Neuronal stem cell (in vitro differentiated cells): Measurements from ENCODE around the gene MT1A.

Experiments
- DNase-seq: peaks from one replicate; pipeline ENCODE4 v3.0.0-alpha.2; 2013; ENCODE audit warnings: low spot score
- H2AFZ ChIP-seq: one replicate; pipeline ENCODE4 v1.6.1; 2013; ENCODE audit warnings: mild to moderate bottlenecking, low read length, inconsistent platforms
- H2AK5ac ChIP-seq: 2 replicates; pipeline ENCODE4 v1.6.1; 2013; ENCODE audit warnings: low read depth, mild to moderate bottlenecking, inconsistent platforms, low read length, moderate library complexity, mixed read lengths
- H2BK120ac ChIP-seq: 2 replicates; pipeline ENCODE4 v1.6.1; 2013; ENCODE audit warnings: low read depth, mild to moderate bottlenecking, inconsistent platforms, low read length, moderate library complexity, mixed read lengths
- H2BK12ac ChIP-seq: one replicate; pipeline ENCODE4 v1.6.1; 2013; ENCODE audit warnings: low read length, inconsistent platforms
- H2BK15ac ChIP-seq: 2 replicates; pipeline ENCODE4 v1.6.1; 2013; ENCODE audit warnings: mild to moderate bottlenecking, low read length, inconsistent platforms, mixed read lengths
- H2BK5ac ChIP-seq: one replicate; pipeline ENCODE4 v1.6.1; 2013; ENCODE audit warnings: inconsistent platforms, mild to moderate bottlenecking, low read length, moderate library complexity
- H3K14ac ChIP-seq: one replicate; pipeline ENCODE4 v1.6.1; 2013; ENCODE audit warnings: low read length, inconsistent platforms
- H3K18ac ChIP-seq: 2 replicates; pipeline ENCODE4 v1.6.1; 2013; ENCODE audit warnings: low read length, inconsistent platforms
- H3K23ac ChIP-seq: 2 replicates; pipeline ENCODE4 v1.6.1; 2013; ENCODE audit warnings: low read depth, mild to moderate bottlenecking, mixed read lengths, low read length, inconsistent platforms; ENCODE audit not compliant: poor library complexity
- H3K27ac ChIP-seq: replicated peaks from 3 replicates; pipeline ENCODE4 v1.5.1; 2013; ENCODE audit warnings: low read length, inconsistent platforms
- H3K27me3 ChIP-seq, 3 experiments: 2 replicates each; pipeline ENCODE4 v1.6.1; 2013; ENCODE audit warnings: low read length in 3 of 3, mild to moderate bottlenecking in 2 of 3, inconsistent platforms in 1 of 3, low read depth in 1 of 3, mixed read lengths in 1 of 3, moderate library complexity in 1 of 3; ENCODE audit not compliant: control insufficient read depth in 3 of 3, insufficient read depth in 3 of 3
- H3K36me3 ChIP-seq, 2 donors: replicated peaks in 1 of 2; 2 replicates each; pipeline ENCODE4 v1.6.1; 2013; ENCODE audit warnings: low read length in 2 of 2; ENCODE audit not compliant: control insufficient read depth in 2 of 2, insufficient read depth in 2 of 2
- H3K4ac ChIP-seq: 2 replicates; pipeline ENCODE4 v1.6.1; 2013; ENCODE audit warnings: inconsistent platforms, mild to moderate bottlenecking, low read length, moderate library complexity
- H3K4me1 ChIP-seq, 2 donors: 1 replicate in 1 of 2; 2 replicates in 1 of 2; pipeline ENCODE4 v1.6.1; 2013; ENCODE audit warnings: low read length in 2 of 2, low read depth in 1 of 2; ENCODE audit not compliant: control insufficient read depth in 2 of 2, insufficient read depth in 1 of 2
- H3K4me2 ChIP-seq: one replicate; pipeline ENCODE4 v1.6.1; 2013; ENCODE audit warnings: mild to moderate bottlenecking, low read length, inconsistent platforms; ENCODE audit not compliant: insufficient read depth, poor library complexity, severe bottlenecking
- H3K4me3 ChIP-seq, 2 donors: 2 replicates each; pipeline ENCODE4 v1.5.1; 2013; ENCODE audit warnings: low read length in 2 of 2, mild to moderate bottlenecking in 2 of 2, inconsistent platforms in 1 of 2, moderate library complexity in 1 of 2
- H3K79me1 ChIP-seq: one replicate; pipeline ENCODE4 v1.6.1; 2013; ENCODE audit warnings: low read depth, mild to moderate bottlenecking, inconsistent platforms, low read length, moderate library complexity
- H3K9ac ChIP-seq: one replicate; pipeline ENCODE4 v1.6.1; 2013; ENCODE audit warnings: mild to moderate bottlenecking, low read depth, low read length, inconsistent platforms; ENCODE audit not compliant: poor library complexity
- H3K9me3 ChIP-seq, 2 donors: replicated peaks in 1 of 2; 2 replicates each; pipeline versions ENCODE3 to v1.6.1; 2013; ENCODE audit warnings: low read length in 2 of 2, mild to moderate bottlenecking in 2 of 2, inconsistent platforms in 1 of 2, low read depth in 1 of 2, mixed read lengths in 1 of 2, moderate library complexity in 1 of 2; ENCODE audit not compliant: control insufficient read depth in 2 of 2, insufficient read depth in 1 of 2
- H4K8ac ChIP-seq: one replicate; pipeline ENCODE4 v1.6.1; 2013; ENCODE audit warnings: low read depth, mild to moderate bottlenecking, inconsistent platforms, low read length, moderate library complexity
- H4K91ac ChIP-seq: one replicate; pipeline ENCODE4 v1.6.1; 2013; ENCODE audit warnings: low read length, low read depth, mild to moderate bottlenecking, inconsistent platforms; ENCODE audit not compliant: poor library complexity
- WGBS, 2 donors: extraction: QIAGEN DNeasy Blood & Tissue Kit; methylation state at CpG; one replicate each; pipeline ENCODE4 v1.1.7; 2013; ENCODE audit warnings: missing lambda C conversion rate in 2 of 2, mixed read lengths in 1 of 2; ENCODE audit not compliant: insufficient read length in 2 of 2, insufficient replicate concordance in 1 of 2; ENCODE audit errors: extremely low coverage in 2 of 2; 5-methylcytosine and 5-hydroxymethylcytosine counted together

MT1A gene

GRCh38 chr16:56675685-56676210 lies 37.3 kb downstream of the MT1A start:
- Histone ChIP-seq H2BK120ac (no peak overlapping the region), H4K8ac (no peak overlapping the region), H3K4me3 (no peak overlapping the region), H2AFZ (peak overlapping the region; percentile 22), H3K79me1 (no peaks in the 10 kb centered on the region), H2BK5ac (no peak overlapping the region), H3K14ac (no peak overlapping the region), H3K23ac (peak overlapping the region; percentile 82), H3K4ac (no peak overlapping the region), H4K91ac (no peak overlapping the region), H3K9ac (no peak overlapping the region), H3K27me3 (peaks cover 12 to 93% (median 63%) of the 10 kb centered on the region in 3 experiments), H2AK5ac (no peak overlapping the region), H3K27ac (no peak overlapping the region), H3K4me2 (peak overlapping the region; percentile 51), H3K18ac (peak overlapping the region; percentile 35), H3K4me1 (peaks cover 0 to 6% of the 10 kb centered on the region in 2 donors), H2BK12ac (no peak overlapping the region), H3K9me3 (peaks cover 0 to 2% of the 10 kb centered on the region in 2 donors), H2BK15ac (no peak overlapping the region), H3K36me3 (no peaks in the 10 kb centered on the region)
- DNase-seq: no peak
- no CpG with 5 or more reads among the region's 32 CpGs for WGBS, 2 donors

DNA sequence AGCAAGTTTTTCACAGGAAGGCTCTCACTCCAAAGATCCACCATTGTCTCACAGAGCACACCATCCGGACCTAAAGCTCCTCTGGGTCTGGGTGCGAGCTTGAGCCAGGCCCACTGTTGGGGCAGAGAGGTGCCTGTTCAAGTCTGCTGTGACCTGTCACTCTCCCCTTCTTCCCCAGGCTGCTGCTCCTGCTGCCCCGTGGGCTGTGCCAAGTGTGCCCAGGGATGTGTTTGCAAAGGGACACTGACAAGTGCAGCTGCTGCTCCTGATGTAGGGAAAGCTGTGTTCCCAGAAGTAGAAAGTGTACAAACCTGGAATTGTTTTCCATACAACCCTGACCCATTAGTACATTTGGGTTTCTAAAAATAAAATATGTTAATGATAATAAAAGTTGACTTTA lies 39.0 kb downstream of the MT1A start:
- Histone ChIP-seq H3K36me3 (no peaks in the 10 kb centered on the region), H3K4ac (no peak overlapping the region), H3K14ac (no peak overlapping the region), H3K9ac (no peak overlapping the region), H2BK120ac (no peak overlapping the region), H2BK12ac (no peak overlapping the region), H3K79me1 (no peaks in the 10 kb centered on the region), H2AK5ac (no peak overlapping the region), H4K91ac (no peak overlapping the region), H2AFZ (no peak overlapping the region), H4K8ac (no peak overlapping the region), H3K4me1 (peaks cover 12 to 14% of the 10 kb centered on the region in 2 donors), H3K18ac (no peak overlapping the region), H3K27me3 (peaks cover 10 to 89% (median 52%) of the 10 kb centered on the region in 3 experiments), H2BK5ac (no peak overlapping the region), H3K4me2 (no peak overlapping the region), H3K27ac (no peak overlapping the region), H3K4me3 (no peak overlapping the region), H3K9me3 (peaks cover 0 to 2% of the 10 kb centered on the region in 2 donors), H2BK15ac (no peak overlapping the region), H3K23ac (no peak overlapping the region)
- DNase-seq: no peak
- WGBS, 2 donors: no CpG with 5 or more reads among the region's 3 CpGs

- Histone ChIP-seq H2AK5ac (no peak overlapping the region), H3K9me3 (peaks cover 0 to 2% of the 10 kb centered on the region in 2 donors), H3K79me1 (no peaks in the 10 kb centered on the region), H3K27ac (no peak overlapping the region), H2BK12ac (no peak overlapping the region), H3K4ac (no peak overlapping the region), H3K36me3 (no peaks in the 10 kb centered on the region), H3K4me1 (peaks cover 18% of the 10 kb centered on the region in 2 donors), H3K4me3 (no peak overlapping the region), H3K9ac (no peak overlapping the region), H2BK120ac (no peak overlapping the region), H2BK5ac (no peak overlapping the region), H3K4me2 (no peak overlapping the region), H4K8ac (no peak overlapping the region), H3K23ac (no peak overlapping the region), H2BK15ac (no peak overlapping the region), H3K18ac (no peak overlapping the region), H3K14ac (no peak overlapping the region), H3K27me3 (peaks cover 8 to 86% (median 46%) of the 10 kb centered on the region in 3 experiments), H4K91ac (no peak overlapping the region), H2AFZ (no peak overlapping the region)
- WGBS, 2 donors: no CpG with 5 or more reads among the region's 3 CpGs
- DNase-seq: no peak
Observed at GRCh38 chr16:56679078-56679730, 40.7 kb downstream of the MT1A start.

DNA sequence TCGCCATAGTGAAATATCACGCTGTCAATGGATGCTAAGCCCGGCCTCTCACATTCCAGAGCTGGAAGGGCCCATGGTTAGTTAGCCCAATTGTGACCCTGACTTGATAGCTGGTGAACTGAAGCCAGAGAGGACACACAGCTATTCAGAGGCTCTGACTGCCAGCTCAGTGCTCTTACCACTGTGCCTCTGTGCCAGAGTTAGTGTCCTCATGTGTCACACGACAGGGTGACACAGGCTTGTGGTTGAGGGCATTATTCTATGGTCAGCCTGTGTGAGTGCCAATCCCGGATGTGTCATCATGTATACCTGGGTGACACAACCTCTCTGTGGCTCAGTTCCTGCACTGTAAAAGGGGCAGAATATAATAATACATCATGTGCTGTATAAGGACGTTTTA lies 41.4 kb downstream of the MT1A start:
- no peak overlapping the region for H3K23ac ChIP-seq
- WGBS, 2 donors: no CpG with 5 or more reads among the region's 6 CpGs
- no peak overlapping the region for H3K9ac ChIP-seq
- H2BK12ac ChIP-seq: no peak overlapping the region
- no peak overlapping the region for H2BK120ac ChIP-seq
- H2BK15ac ChIP-seq: no peak overlapping the region
- H3K4me3 ChIP-seq: no peak overlapping the region
- no peak overlapping the region for H3K27ac ChIP-seq
- H4K8ac ChIP-seq: no peak overlapping the region
- peaks cover 0 to 2% of the 10 kb centered on the region in 2 donors for H3K9me3 ChIP-seq
- no peak overlapping the region for H2BK5ac ChIP-seq
- no peak overlapping the region for H3K4me2 ChIP-seq
- no peak overlapping the region for H3K4ac ChIP-seq
- H3K4me1 ChIP-seq: peaks cover 18% of the 10 kb centered on the region in 2 donors
- DNase-seq: no peak
- no peak overlapping the region for H3K14ac ChIP-seq
- no peaks in the 10 kb centered on the region for H3K79me1 ChIP-seq
- H2AK5ac ChIP-seq: no peak overlapping the region
- H3K27me3 ChIP-seq: peaks cover 8 to 82% (median 41%) of the 10 kb centered on the region in 3 experiments
- H4K91ac ChIP-seq: no peak overlapping the region
- no peak overlapping the region for H2AFZ ChIP-seq
- H3K18ac ChIP-seq: no peak overlapping the region
- H3K36me3 ChIP-seq: no peaks in the 10 kb centered on the region
